Osteocyte (in vitro differentiated cells): Measurements from ENCODE around the gene NHS. TPM values are rescaled to one million over a fixed set of nuclear protein-coding genes. Genes with fewer than 3 reads are reported as not detected.

Experiments
- DNase-seq: peaks from one replicate; pipeline ENCODE4 v3.0.0; 2021; ENCODE audit warnings: mixed read lengths; ENCODE audit not compliant: unreplicated experiment; ENCODE audit errors: extremely low spot score
- H3K27ac Mint-ChIP-seq: one replicate; pipeline ENCODE4 v1.8.0; 2021; ENCODE audit warnings: mild to moderate bottlenecking, mixed read lengths; ENCODE audit not compliant: unreplicated experiment
- H3K27me3 Mint-ChIP-seq: one replicate; pipeline ENCODE4 v1.8.0; 2021; ENCODE audit warnings: mixed read lengths; ENCODE audit not compliant: unreplicated experiment
- H3K36me3 Mint-ChIP-seq: one replicate; pipeline ENCODE4 v1.8.0; 2021; ENCODE audit warnings: mixed read lengths; ENCODE audit not compliant: unreplicated experiment
- H3K4me1 Mint-ChIP-seq: one replicate; pipeline ENCODE4 v1.8.0; 2021; ENCODE audit warnings: mixed read lengths; ENCODE audit not compliant: unreplicated experiment
- H3K4me3 Mint-ChIP-seq: one replicate; pipeline ENCODE4 v1.8.0; 2021; ENCODE audit warnings: mild to moderate bottlenecking, moderate library complexity, mixed read lengths; ENCODE audit not compliant: unreplicated experiment
- H3K9me3 Mint-ChIP-seq: one replicate; pipeline ENCODE4 v1.8.0; 2021; ENCODE audit warnings: mixed read lengths; ENCODE audit not compliant: unreplicated experiment
- total RNA-seq: library from RNA; stranded (reverse); gene quantifications from 2 replicates; pipeline ENCODE4 v1.2.1, GENCODE V29; 2021
- TF ChIP-seq, protein P1 (sequence below): fragments of 200-600 bp; sonication (generic); IDR thresholded peaks from 2 replicates; pipeline ENCODE4 v1.5.0; 2021; ENCODE audit warnings: antibody characterized with exemption, mild to moderate bottlenecking, moderate library complexity

The NHS gene
- total RNA-seq, 1 donor from 2014 or later = 4.3 TPM

DNA sequence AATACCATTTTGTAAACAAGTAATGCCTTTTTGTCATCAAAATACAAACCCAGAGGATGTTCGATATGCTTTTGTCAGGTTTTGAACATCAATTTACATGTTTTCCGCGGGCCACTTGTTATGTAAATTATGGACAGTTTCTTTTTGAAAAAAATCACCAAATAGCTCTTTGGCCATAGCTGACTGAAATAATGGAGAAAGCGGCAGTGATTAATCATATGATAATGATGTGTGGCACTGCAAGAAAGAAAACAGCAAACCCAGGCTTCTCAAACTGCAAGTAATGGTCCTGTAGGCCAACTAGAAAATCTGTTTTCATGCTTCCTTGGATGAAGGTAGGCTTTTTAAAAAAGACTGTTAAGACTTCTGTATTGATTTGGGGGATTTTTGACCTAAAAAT is 346.7 kb downstream of the NHS start:
- Mint-ChIP-seq H3K9me3 (no peaks in the 10 kb centered on the region), H3K27me3 (no peaks in the 10 kb centered on the region), H3K36me3 (no peaks in the 10 kb centered on the region), H3K4me1 (no peaks in the 10 kb centered on the region), H3K4me3 (no peak overlapping the region), H3K27ac (no peak overlapping the region)
- TF ChIP-seq, protein P1, sequence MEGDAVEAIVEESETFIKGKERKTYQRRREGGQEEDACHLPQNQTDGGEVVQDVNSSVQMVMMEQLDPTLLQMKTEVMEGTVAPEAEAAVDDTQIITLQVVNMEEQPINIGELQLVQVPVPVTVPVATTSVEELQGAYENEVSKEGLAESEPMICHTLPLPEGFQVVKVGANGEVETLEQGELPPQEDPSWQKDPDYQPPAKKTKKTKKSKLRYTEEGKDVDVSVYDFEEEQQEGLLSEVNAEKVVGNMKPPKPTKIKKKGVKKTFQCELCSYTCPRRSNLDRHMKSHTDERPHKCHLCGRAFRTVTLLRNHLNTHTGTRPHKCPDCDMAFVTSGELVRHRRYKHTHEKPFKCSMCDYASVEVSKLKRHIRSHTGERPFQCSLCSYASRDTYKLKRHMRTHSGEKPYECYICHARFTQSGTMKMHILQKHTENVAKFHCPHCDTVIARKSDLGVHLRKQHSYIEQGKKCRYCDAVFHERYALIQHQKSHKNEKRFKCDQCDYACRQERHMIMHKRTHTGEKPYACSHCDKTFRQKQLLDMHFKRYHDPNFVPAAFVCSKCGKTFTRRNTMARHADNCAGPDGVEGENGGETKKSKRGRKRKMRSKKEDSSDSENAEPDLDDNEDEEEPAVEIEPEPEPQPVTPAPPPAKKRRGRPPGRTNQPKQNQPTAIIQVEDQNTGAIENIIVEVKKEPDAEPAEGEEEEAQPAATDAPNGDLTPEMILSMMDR = no peak
- no peak for DNase-seq

DNA sequence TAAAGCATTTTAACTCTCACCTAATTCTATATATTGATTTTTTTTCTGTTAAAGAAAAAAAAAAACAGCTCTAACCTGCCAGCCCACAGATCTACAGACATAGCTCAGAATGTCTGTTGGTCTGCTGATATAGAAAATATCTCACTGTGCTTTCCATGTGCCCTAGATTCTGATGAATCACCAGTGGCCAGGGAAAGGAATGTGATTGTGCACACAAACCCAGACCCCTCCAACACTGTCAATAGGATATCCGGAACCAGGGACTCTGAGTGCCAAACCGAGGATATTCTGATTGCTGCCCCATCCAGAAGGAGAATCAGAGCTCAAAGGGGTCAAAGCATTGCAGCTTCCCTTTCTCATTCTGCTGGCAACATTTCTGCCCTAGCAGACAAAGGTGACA is 350.2 kb downstream of the NHS start:
- no peak overlapping the region for H3K4me3 Mint-ChIP-seq
- no peaks in the 10 kb centered on the region for H3K9me3 Mint-ChIP-seq
- H3K27ac Mint-ChIP-seq = no peak overlapping the region
- no peaks in the 10 kb centered on the region for H3K4me1 Mint-ChIP-seq
- H3K27me3 Mint-ChIP-seq = no peaks in the 10 kb centered on the region
- TF ChIP-seq, protein P1 = no peak
- no peaks in the 10 kb centered on the region for H3K36me3 Mint-ChIP-seq
- DNase-seq = no peak

DNA sequence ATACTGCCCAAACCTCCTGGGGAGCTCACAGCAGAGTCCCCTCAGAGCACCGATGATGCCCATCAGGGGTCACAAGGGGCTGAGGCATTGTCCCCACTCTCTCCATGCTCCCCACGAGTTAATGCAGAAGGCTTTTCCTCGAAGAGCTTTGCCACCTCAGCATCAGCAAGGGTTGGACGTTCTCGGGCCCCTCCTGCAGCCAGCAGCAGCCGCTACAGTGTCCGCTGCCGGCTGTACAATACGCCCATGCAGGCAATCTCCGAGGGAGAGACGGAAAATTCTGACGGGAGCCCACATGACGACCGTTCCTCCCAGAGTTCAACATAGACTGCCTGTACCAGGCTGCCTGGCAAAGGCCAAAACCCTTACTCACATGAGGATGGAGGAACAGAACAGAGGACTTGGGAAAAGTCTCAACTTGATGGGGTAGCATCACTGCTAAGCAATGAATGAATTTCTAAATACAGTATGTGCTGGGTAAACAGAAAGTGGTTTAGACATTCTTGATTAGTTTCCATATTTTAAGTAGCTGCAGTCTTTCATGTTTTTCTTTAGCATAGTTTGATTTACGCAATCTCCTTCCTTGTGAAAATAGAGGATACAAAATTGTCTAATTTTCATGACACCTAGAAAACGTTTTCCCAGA is 357.3 kb downstream of the NHS start:
- Mint-ChIP-seq H3K4me1 (no peaks in the 10 kb centered on the region), H3K27ac (no peak overlapping the region), H3K4me3 (no peak overlapping the region), H3K9me3 (no peaks in the 10 kb centered on the region), H3K27me3 (no peaks in the 10 kb centered on the region), H3K36me3 (no peaks in the 10 kb centered on the region)
- no peak for DNase-seq
- TF ChIP-seq, protein P1 = no peak

DNA sequence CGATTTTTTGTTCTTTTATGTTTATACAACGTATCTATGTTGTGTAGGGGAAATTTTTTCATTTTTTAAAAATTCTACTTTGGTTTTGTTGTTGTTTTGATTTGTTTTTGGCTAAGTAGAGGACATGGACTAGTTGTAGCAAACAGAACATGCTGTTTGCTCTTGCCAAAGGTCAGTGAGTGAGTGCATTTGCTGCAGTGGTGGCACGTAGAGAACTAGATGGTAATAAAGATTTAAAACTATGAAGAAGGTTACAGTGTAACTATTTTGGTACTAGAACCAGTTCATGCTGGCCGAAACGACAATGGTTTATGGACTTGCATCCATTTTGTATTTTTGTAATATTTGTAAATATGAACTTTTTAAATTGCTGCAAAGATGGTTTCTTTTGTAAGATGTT is 360.4 kb downstream of the NHS start:
- TF ChIP-seq, protein P1 = no peak
- H3K27me3 Mint-ChIP-seq = no peaks in the 10 kb centered on the region
- no peaks in the 10 kb centered on the region for H3K9me3 Mint-ChIP-seq
- DNase-seq = no peak
- H3K4me1 Mint-ChIP-seq = peaks cover 9% of the 10 kb centered on the region
- no peak overlapping the region for H3K27ac Mint-ChIP-seq
- H3K36me3 Mint-ChIP-seq = no peaks in the 10 kb centered on the region
- no peak overlapping the region for H3K4me3 Mint-ChIP-seq

DNA sequence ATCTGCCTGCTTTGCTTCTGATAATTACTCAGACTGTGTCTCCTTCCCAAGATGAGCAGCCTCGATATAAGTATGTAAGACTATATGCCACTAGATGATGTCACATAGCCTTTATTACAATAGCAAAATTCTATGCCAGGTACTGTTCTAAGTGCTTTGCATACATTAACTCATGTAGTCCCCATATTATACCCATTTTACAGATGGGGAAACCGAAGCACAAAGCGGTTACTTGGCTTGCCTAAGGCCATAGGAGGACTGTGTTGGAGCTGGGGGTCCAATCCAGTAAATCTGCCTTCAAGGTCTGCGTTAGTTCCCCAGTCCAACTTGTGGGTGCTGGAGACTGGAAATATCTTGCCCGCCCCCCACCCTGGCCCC is 361.5 kb downstream of the NHS start:
- H3K4me1 Mint-ChIP-seq = peaks cover 9% of the 10 kb centered on the region
- no peaks in the 10 kb centered on the region for H3K36me3 Mint-ChIP-seq
- H3K4me3 Mint-ChIP-seq = peak overlapping the region; percentile 78
- H3K27ac Mint-ChIP-seq = peak overlapping the region; percentile 92
- no peaks in the 10 kb centered on the region for H3K27me3 Mint-ChIP-seq
- TF ChIP-seq, protein P1 = no peak
- no peak for DNase-seq
- no peaks in the 10 kb centered on the region for H3K9me3 Mint-ChIP-seq
